Measurements from ENCODE around the gene SAP25.

SAP25 gene

GRCh38 chr7:100575746-100576383 lies 2.2 kb upstream of the SAP25 start:
- Histone ChIP-seq H3K18ac (ENCODE audit: low read length) (no peak overlapping the region), H3K9ac (ENCODE audit: low read length) (no peak overlapping the region), H3K4me3 (ENCODE audit: low read length) (no peak overlapping the region), H3K4ac (ENCODE audit: low read depth, low read length) (no peak overlapping the region), H4K8ac (ENCODE audit: low read depth, low read length) (no peak overlapping the region), H3K27me3 (ENCODE audit: insufficient read depth, low read length, poor library complexity) (no peaks in the 10 kb centered on the region), H3K4me2 (ENCODE audit: low read length) (no peak overlapping the region), H3K79me2 (ENCODE audit: control insufficient read depth, insufficient read depth, low read length) (no peaks in the 10 kb centered on the region), H3K79me1 (ENCODE audit: low read length) (peaks cover 2% of the 10 kb centered on the region), H2BK5ac (ENCODE audit: low read length) (no peak overlapping the region), H3K56ac (ENCODE audit: low read length) (no peak overlapping the region), H3K27ac (ENCODE audit: low read depth, low read length) (no peak overlapping the region), H2BK15ac (replicated peaks; ENCODE audit: low read depth) (no peak overlapping the region), H4K5ac (ENCODE audit: low read length) (no peak overlapping the region), H3K23ac (ENCODE audit: low read length) (no peak overlapping the region), H3K4me1 (ENCODE audit: control insufficient read depth, low read depth, low read length) (peaks cover 9% of the 10 kb centered on the region), H3K36me3 (ENCODE audit: control insufficient read depth, insufficient read depth, low read length) (peaks cover 3% of the 10 kb centered on the region), H2BK120ac (ENCODE audit: low read depth, low read length) (no peak overlapping the region), H2AK5ac (ENCODE audit: low read length) (no peak overlapping the region)
- no peak for DNase-seq
- WGBS (ENCODE audit: extremely low coverage, insufficient coverage, low lambda C conversion rate): no CpG with 5 or more reads among the region's 17 CpGs

GRCh38 chr7:100575206-100575631 lies 1.5 kb upstream of the SAP25 start:
- no peak overlapping the region for H3K4ac ChIP-seq (ENCODE audit: low read depth, low read length)
- no CpG with 5 or more reads among the region's 14 CpGs for WGBS (ENCODE audit: extremely low coverage, insufficient coverage, low lambda C conversion rate)
- DNase-seq: no peak

GRCh38 chr7:100574362-100575205 lies 884 bp upstream of the SAP25 start:
- no peak overlapping the region for H3K27ac ChIP-seq (ENCODE audit: low read depth, low read length)
- DNase-seq: no peak

More at GRCh38 chr7:100575206-100575631, 1.5 kb upstream of the SAP25 start:
- no peak overlapping the region for H3K23ac ChIP-seq (ENCODE audit: low read length)
- H2BK120ac ChIP-seq (ENCODE audit: low read depth, low read length): no peak overlapping the region
- no peak overlapping the region for H3K9ac ChIP-seq (ENCODE audit: low read length)
- H3K27me3 ChIP-seq (ENCODE audit: insufficient read depth, low read length, poor library complexity): no peaks in the 10 kb centered on the region
- no peaks in the 10 kb centered on the region for H3K79me1 ChIP-seq (ENCODE audit: low read length)
- H3K27ac ChIP-seq (ENCODE audit: low read depth, low read length): no peak overlapping the region
- no peak overlapping the region for H3K18ac ChIP-seq (ENCODE audit: low read length)
- H3K4me3 ChIP-seq (ENCODE audit: low read length): no peak overlapping the region
- H4K8ac ChIP-seq (ENCODE audit: low read depth, low read length): no peak overlapping the region
- H3K56ac ChIP-seq (ENCODE audit: low read length): no peak overlapping the region
- H2BK5ac ChIP-seq (ENCODE audit: low read length): no peak overlapping the region
- H3K79me2 ChIP-seq (ENCODE audit: control insufficient read depth, insufficient read depth, low read length): no peaks in the 10 kb centered on the region
- no peaks in the 10 kb centered on the region for H3K36me3 ChIP-seq (ENCODE audit: control insufficient read depth, insufficient read depth, low read length)
- no peak overlapping the region for H3K4me2 ChIP-seq (ENCODE audit: low read length)
- H3K4me1 ChIP-seq (ENCODE audit: control insufficient read depth, low read depth, low read length): peaks cover 10% of the 10 kb centered on the region
- no peak overlapping the region for H2BK15ac ChIP-seq (replicated peaks; ENCODE audit: low read depth)
- H4K5ac ChIP-seq (ENCODE audit: low read length): no peak overlapping the region
- H2AK5ac ChIP-seq (ENCODE audit: low read length): no peak overlapping the region

GRCh38 chr7:100572949-100573675 lies 588 bp downstream of the SAP25 start:
- H3K27me3 ChIP-seq (ENCODE audit: insufficient read depth, low read length, poor library complexity): no peaks in the 10 kb centered on the region
- no peak for DNase-seq
- no peak overlapping the region for H3K23ac ChIP-seq (ENCODE audit: low read length)
- no peak overlapping the region for H3K4me2 ChIP-seq (ENCODE audit: low read length)
- no peak overlapping the region for H3K9ac ChIP-seq (ENCODE audit: low read length)
- H3K79me2 ChIP-seq (ENCODE audit: control insufficient read depth, insufficient read depth, low read length): no peaks in the 10 kb centered on the region
- H3K18ac ChIP-seq (ENCODE audit: low read length): no peak overlapping the region
- no peaks in the 10 kb centered on the region for H3K36me3 ChIP-seq (ENCODE audit: control insufficient read depth, insufficient read depth, low read length)
- H3K79me1 ChIP-seq (ENCODE audit: low read length): no peaks in the 10 kb centered on the region
- H4K5ac ChIP-seq (ENCODE audit: low read length): no peak overlapping the region
- no peak overlapping the region for H2AK5ac ChIP-seq (ENCODE audit: low read length)
- H3K56ac ChIP-seq (ENCODE audit: low read length): no peak overlapping the region
- no peak overlapping the region for H2BK15ac ChIP-seq (replicated peaks; ENCODE audit: low read depth)
- no peak overlapping the region for H3K4me3 ChIP-seq (ENCODE audit: low read length)
- no CpG with 5 or more reads among the region's 30 CpGs for WGBS (ENCODE audit: extremely low coverage, insufficient coverage, low lambda C conversion rate)
- H3K4ac ChIP-seq (ENCODE audit: low read depth, low read length): no peak overlapping the region
- no peak overlapping the region for H3K27ac ChIP-seq (ENCODE audit: low read depth, low read length)
- H2BK120ac ChIP-seq (ENCODE audit: low read depth, low read length): no peak overlapping the region
- H4K8ac ChIP-seq (ENCODE audit: low read depth, low read length): no peak overlapping the region
- H3K4me1 ChIP-seq (ENCODE audit: control insufficient read depth, low read depth, low read length): peaks cover 10% of the 10 kb centered on the region
- no peak overlapping the region for H2BK5ac ChIP-seq (ENCODE audit: low read length)

More at GRCh38 chr7:100574362-100575205, 884 bp upstream of the SAP25 start:
- Histone ChIP-seq H3K4ac (ENCODE audit: low read depth, low read length) (no peak overlapping the region), H3K9ac (ENCODE audit: low read length) (no peak overlapping the region), H2BK120ac (ENCODE audit: low read depth, low read length) (no peak overlapping the region), H3K4me2 (ENCODE audit: low read length) (no peak overlapping the region), H2AK5ac (ENCODE audit: low read length) (no peak overlapping the region), H3K56ac (ENCODE audit: low read length) (no peak overlapping the region), H3K4me3 (ENCODE audit: low read length) (no peak overlapping the region), H3K79me2 (ENCODE audit: control insufficient read depth, insufficient read depth, low read length) (no peaks in the 10 kb centered on the region), H3K18ac (ENCODE audit: low read length) (no peak overlapping the region), H3K4me1 (ENCODE audit: control insufficient read depth, low read depth, low read length) (peaks cover 10% of the 10 kb centered on the region), H3K23ac (ENCODE audit: low read length) (no peak overlapping the region), H3K27me3 (ENCODE audit: insufficient read depth, low read length, poor library complexity) (no peaks in the 10 kb centered on the region), H4K5ac (ENCODE audit: low read length) (no peak overlapping the region), H2BK15ac (replicated peaks; ENCODE audit: low read depth) (no peak overlapping the region), H3K36me3 (ENCODE audit: control insufficient read depth, insufficient read depth, low read length) (no peaks in the 10 kb centered on the region), H2BK5ac (ENCODE audit: low read length) (no peak overlapping the region), H4K8ac (ENCODE audit: low read depth, low read length) (no peak overlapping the region), H3K79me1 (ENCODE audit: low read length) (no peaks in the 10 kb centered on the region)
- WGBS (ENCODE audit: extremely low coverage, insufficient coverage, low lambda C conversion rate): no CpG with 5 or more reads among the region's 44 CpGs

GRCh38 chr7:100572281-100572948 lies 1.3 kb downstream of the SAP25 start:
- Histone ChIP-seq H4K8ac (ENCODE audit: low read depth, low read length) (no peak overlapping the region), H3K27ac (ENCODE audit: low read depth, low read length) (no peak overlapping the region), H3K56ac (ENCODE audit: low read length) (peak overlapping the region; percentile 15), H3K23ac (ENCODE audit: low read length) (no peak overlapping the region), H3K18ac (ENCODE audit: low read length) (no peak overlapping the region), H3K4me2 (ENCODE audit: low read length) (no peak overlapping the region), H2BK15ac (replicated peaks; ENCODE audit: low read depth) (no peak overlapping the region), H3K79me2 (ENCODE audit: control insufficient read depth, insufficient read depth, low read length) (no peaks in the 10 kb centered on the region), H3K27me3 (ENCODE audit: insufficient read depth, low read length, poor library complexity) (no peaks in the 10 kb centered on the region), H3K4me3 (ENCODE audit: low read length) (no peak overlapping the region), H4K5ac (ENCODE audit: low read length) (no peak overlapping the region), H2BK120ac (ENCODE audit: low read depth, low read length) (no peak overlapping the region), H3K4me1 (ENCODE audit: control insufficient read depth, low read depth, low read length) (peaks cover 10% of the 10 kb centered on the region), H3K9ac (ENCODE audit: low read length) (no peak overlapping the region), H3K4ac (ENCODE audit: low read depth, low read length) (no peak overlapping the region), H2BK5ac (ENCODE audit: low read length) (no peak overlapping the region), H3K79me1 (ENCODE audit: low read length) (no peaks in the 10 kb centered on the region), H2AK5ac (ENCODE audit: low read length) (no peak overlapping the region), H3K36me3 (ENCODE audit: control insufficient read depth, insufficient read depth, low read length) (no peaks in the 10 kb centered on the region)
- no CpG with 5 or more reads among the region's 20 CpGs for WGBS (ENCODE audit: extremely low coverage, insufficient coverage, low lambda C conversion rate)
- no peak for DNase-seq

Data from mesendoderm (in vitro differentiated cells).